Daoy (cell line): Measurements from ENCODE around the gene XKR8. TPM values are rescaled to one million over a fixed set of nuclear protein-coding genes. Genes with fewer than 3 reads are reported as not detected.
"Not testable (repeated sequence)": the region's sequence is repeated elsewhere in the genome, so short reads cannot be mapped to it uniquely, and the experiment has no call there.

ENCODE experiments used
- DNase-seq: peaks from one replicate; pipeline ENCODE4 v3.0.0-alpha.2; 2015; ENCODE audit warnings: low read depth
- total RNA-seq: library from RNA; depleted of rRNA; stranded (reverse); fragments of >200 nt; shearing (Covaris generic); gene quantifications from 2 replicates; pipeline ENCODE4 v1.2.3, GENCODE V29; 2014; rRNA removed

The XKR8 gene
- total RNA-seq, 1 experiment from 2014 or later = 2.2 TPM

DNA sequence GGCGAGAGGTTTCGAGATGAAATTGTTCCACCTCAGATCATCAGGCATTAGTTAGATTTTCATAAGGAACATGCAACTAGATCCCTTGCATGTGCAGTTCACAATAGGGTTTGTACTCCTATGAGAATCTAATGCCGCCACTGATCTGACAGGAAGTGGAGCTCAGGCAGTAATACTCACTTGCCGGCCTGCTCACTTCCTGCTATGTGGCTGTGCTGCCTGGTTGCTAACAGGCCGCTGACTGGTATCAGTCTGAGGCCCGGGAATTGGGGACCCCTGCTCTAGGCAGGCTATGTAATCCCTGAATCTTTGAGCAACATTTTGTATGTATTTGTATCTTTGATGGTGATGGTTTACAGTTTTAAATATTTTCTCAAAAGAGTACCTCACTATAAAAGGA is 32.5 kb downstream of the XKR8 start:
- DNase-seq = no peak

DNA sequence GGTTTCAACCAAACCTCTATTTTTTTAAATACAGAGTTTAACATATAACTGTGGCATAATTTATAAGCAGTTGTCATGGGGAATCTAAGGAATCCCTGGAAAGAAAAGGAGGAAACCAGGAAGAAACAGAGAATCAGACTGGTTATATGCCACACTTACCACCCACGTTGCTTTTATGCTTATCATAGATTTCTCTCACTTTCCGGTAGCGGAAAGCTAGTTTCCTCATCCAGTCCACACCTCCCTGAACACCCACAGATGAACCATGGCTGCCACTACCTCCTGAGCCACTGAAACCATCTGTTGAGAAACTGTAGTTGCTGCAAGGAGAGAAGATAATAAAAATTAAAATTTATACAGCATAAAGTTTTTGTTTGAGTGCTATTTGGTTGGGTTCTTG is 33.5 kb downstream of the XKR8 start:
- DNase-seq = no peak

DNA sequence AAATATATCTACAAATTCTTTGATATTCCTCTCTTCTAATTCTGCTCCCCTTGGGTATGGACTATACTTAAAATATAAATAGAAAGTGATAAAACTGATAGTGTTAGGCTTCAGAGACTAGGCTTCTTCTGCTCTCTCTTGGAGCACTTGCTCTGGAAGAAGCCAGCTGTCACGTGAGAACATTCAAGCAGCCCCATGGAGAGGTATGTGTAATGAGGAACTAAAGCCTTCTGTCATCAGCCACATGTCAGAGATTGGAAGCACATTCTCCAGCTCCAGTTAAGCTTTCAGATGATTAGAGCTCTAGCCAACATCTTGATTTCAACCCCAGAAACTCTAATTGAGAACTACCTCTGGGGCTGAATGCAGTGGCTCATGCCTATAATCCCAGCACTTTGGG is 34.3 kb downstream of the XKR8 start:
- DNase-seq = no peak

DNA sequence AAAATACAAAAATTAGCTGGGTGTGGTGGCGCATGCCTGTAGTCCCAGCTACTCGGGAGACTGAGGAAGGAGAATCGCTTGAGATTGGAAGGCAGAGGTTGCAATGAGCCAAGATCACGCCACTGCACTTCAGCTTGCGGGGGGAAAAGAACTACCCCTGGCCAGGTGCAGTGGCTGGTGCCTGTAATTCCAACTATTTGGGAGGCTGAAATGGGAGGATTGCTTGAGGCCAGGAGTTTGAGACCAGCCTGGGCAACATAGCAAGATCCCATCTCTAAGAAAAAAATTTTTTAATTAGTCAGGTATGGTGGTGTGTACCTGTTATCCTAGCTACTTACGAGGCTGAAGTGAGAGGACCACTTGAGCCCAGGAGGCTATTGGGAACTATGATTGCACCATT is 34.8 kb downstream of the XKR8 start:
- not testable (repeated sequence) for DNase-seq

DNA sequence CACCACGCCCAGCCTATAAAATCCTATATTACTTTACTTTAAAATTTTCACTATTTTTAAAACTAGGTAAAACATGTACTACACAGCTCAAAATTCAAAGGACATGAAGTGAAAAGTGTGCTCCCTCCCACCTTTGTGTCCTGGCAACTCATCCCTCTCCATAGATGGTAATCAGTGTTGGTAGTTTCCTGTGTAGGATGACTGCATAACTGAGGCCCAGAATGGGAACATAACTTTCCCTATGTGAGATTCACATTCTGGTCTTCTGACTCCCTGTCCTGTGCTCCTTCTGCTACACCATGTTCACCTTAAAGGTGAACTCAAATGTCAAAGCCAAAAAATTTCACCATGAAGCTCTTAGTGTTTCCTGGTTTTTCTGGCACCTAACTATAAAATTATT is 39.3 kb downstream of the XKR8 start:
- no peak for DNase-seq

DNA sequence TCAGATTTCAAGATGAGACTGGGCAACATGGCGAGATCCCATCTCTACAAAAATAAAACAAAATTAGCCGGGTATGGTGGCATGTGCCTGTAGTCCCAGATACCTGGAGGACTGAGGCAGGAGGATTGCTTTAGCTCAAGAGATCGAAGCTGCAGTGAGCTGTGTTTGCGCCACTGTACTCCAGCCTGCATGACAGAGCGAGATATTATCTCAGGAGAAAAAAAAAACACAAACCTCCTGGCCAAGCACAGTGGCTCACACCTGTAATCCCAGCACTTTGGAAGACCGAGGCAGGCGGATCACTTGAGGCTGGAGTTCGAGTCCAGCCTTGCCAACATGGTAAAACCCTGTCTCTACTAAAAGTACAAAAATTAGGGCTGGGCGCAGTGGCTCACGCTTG is 42.8 kb downstream of the XKR8 start:
- DNase-seq = no peak

DNA sequence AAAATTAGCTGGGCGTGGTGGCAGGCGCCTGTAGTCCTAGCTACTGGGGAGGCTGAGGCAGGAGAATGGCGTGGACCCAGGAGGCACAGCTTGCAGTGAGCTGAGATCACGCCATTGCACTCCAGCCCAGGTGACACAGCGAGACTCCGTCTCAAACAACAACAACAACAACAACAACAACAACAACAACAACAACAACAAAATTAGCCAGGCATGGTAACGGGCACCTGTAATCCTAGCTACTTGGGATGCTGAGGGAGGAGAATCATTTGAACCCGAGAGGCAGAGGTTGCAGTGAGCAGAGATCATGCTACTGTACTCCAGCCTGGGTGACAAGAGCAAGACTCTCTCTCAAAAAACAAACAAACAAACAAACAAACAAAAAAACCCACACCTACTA is 43.3 kb downstream of the XKR8 start:
- not testable (repeated sequence) for DNase-seq

DNA sequence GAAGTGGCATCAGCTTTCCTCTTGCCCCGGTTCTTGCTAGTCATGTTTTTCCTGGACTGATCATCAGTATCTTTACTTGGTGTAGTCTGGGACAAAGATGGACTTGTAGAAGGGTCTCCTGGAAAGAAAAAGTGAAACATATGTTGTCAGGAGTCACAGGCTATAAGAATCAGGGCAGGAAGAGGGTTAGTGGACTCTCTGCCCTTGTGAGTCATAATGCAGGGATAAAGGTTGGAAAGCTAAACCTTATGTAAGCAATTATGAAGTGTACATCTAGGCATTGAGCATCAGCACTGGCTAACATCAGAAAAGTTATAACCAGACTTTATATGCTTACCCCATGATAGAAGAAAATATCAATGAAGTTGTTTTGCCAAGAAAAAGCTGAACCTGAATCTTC is 51.2 kb downstream of the XKR8 start:
- DNase-seq = no peak

Other genes with a start within 250 kb of the XKR8 start
- gene FAM76A, start 234.0 kb upstream of the XKR8 start, total RNA-seq = 7.9 and 8.9 TPM in 2 replicates
- 36.8 and 38.7 TPM in 2 replicates for gene STX12, start 186.8 kb upstream of the XKR8 start, total RNA-seq
- 53.6 and 60.0 TPM in 2 replicates for gene PPP1R8, start 129.2 kb upstream of the XKR8 start, total RNA-seq
- gene THEMIS2, start 87.4 kb upstream of the XKR8 start, total RNA-seq = 1.8 and 4.3 TPM in 2 replicates
- 130 and 131 TPM in 2 replicates for gene RPA2, start 45.4 kb upstream of the XKR8 start, total RNA-seq
- 0.86 TPM in 1 of 2 replicates, not detected in the other for gene SMPDL3B, start 25.0 kb upstream of the XKR8 start, total RNA-seq
- 17.6 and 20.5 TPM in 2 replicates for gene EYA3, start 128.6 kb downstream of the XKR8 start, total RNA-seq
- 0.17 and 0.89 TPM in 2 replicates for gene PTAFR, start 216.7 kb downstream of the XKR8 start, total RNA-seq